ENCODE results near the gene CUL5.
A peak's percentile ranks its signal among the peaks of the same experiment; 100 is the strongest.

GRCh38 chr11:108008656-108009496 is at the start of gene CUL5:
- TF ChIP-seq TAF1 (IDR thresholded peaks at IDR 0.05; ENCODE audit: low read depth, low read length) (peak; percentile 81), POLR2A (IDR thresholded peaks at IDR 0.05; ENCODE audit: low read depth, low read length) (peak; percentile 94), POLR2AphosphoS5 (IDR thresholded peaks at IDR 0.05; ENCODE audit: low read depth, low read length) (peak; percentile 85), PAX5 (IDR thresholded peaks at IDR 0.05; ENCODE audit: insufficient read depth, low read length, severe bottlenecking) (no peak), POU2F2 (IDR thresholded peaks at IDR 0.05; ENCODE audit: low read depth, low read length) (no peak; the same call in 1 of the 2 replicates)
